ENCODE data around the gene FAM177B.

DNA sequence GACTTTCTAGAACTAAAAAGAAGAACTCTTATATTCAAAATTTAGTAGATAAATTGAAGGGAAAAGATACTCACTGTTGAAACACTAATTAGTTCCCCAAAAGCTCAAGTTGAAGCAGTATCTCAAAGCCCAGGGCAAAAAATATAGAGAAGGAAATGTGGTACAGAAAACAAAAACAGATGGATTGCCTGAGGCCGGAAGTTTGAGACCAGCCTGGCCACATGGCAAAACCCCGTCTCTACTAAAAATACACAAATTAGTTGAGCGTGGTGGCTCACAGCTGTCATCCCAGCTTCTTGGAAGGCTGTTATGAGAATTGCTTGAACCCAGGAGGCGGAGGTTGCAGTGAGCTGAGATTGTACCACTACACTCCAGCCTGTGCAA, 36.0 kb downstream of the FAM177B start:
- TF ChIP-seq, protein P1, sequence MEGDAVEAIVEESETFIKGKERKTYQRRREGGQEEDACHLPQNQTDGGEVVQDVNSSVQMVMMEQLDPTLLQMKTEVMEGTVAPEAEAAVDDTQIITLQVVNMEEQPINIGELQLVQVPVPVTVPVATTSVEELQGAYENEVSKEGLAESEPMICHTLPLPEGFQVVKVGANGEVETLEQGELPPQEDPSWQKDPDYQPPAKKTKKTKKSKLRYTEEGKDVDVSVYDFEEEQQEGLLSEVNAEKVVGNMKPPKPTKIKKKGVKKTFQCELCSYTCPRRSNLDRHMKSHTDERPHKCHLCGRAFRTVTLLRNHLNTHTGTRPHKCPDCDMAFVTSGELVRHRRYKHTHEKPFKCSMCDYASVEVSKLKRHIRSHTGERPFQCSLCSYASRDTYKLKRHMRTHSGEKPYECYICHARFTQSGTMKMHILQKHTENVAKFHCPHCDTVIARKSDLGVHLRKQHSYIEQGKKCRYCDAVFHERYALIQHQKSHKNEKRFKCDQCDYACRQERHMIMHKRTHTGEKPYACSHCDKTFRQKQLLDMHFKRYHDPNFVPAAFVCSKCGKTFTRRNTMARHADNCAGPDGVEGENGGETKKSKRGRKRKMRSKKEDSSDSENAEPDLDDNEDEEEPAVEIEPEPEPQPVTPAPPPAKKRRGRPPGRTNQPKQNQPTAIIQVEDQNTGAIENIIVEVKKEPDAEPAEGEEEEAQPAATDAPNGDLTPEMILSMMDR (conservative IDR thresholded peaks at IDR 0.05; ENCODE audit: low read depth in 2 of 2): no peak
- TF ChIP-seq POLR2AphosphoS5 (IDR thresholded peaks at IDR 0.05; ENCODE audit: low read depth): no peak
- no peak for TF ChIP-seq EZH2phosphoT487 (IDR thresholded peaks at IDR 0.05; ENCODE audit: unreplicated experiment)
- no peak for TF ChIP-seq CREB1 (CRISPR knock-in tag; IDR thresholded peaks at IDR 0.05; ENCODE audit: low read depth)
- TF ChIP-seq, protein P2, sequence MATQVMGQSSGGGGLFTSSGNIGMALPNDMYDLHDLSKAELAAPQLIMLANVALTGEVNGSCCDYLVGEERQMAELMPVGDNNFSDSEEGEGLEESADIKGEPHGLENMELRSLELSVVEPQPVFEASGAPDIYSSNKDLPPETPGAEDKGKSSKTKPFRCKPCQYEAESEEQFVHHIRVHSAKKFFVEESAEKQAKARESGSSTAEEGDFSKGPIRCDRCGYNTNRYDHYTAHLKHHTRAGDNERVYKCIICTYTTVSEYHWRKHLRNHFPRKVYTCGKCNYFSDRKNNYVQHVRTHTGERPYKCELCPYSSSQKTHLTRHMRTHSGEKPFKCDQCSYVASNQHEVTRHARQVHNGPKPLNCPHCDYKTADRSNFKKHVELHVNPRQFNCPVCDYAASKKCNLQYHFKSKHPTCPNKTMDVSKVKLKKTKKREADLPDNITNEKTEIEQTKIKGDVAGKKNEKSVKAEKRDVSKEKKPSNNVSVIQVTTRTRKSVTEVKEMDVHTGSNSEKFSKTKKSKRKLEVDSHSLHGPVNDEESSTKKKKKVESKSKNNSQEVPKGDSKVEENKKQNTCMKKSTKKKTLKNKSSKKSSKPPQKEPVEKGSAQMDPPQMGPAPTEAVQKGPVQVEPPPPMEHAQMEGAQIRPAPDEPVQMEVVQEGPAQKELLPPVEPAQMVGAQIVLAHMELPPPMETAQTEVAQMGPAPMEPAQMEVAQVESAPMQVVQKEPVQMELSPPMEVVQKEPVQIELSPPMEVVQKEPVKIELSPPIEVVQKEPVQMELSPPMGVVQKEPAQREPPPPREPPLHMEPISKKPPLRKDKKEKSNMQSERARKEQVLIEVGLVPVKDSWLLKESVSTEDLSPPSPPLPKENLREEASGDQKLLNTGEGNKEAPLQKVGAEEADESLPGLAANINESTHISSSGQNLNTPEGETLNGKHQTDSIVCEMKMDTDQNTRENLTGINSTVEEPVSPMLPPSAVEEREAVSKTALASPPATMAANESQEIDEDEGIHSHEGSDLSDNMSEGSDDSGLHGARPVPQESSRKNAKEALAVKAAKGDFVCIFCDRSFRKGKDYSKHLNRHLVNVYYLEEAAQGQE (IDR thresholded peaks at IDR 0.05; ENCODE audit: unreplicated experiment): no peak
- no peak for TF ChIP-seq EZH2 (IDR thresholded peaks at IDR 0.05; ENCODE audit: low read depth, unreplicated experiment)

All from GM23338 (cell line).